ENCODE data around the gene DMD.

Gene DMD

DNA sequence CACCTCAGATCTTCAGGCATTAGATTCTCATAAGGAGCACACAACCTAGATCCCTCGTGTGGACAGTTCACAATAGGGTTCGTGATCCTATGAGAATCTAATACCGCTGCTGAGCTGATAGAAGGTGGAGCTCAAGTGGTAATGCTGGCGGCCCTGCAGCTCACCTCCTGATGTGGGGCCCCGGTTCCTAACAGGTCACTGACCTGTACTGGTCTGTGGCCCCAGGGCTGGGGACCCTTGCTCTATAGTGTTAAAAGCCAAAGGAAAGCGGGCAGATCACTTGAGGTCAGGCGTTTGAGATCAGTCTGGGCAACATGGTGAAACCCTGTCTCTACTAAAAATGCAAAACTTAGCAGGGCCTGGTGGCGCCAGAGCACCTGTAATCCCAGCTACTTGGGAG is 1092.5 kb downstream of the DMD start:
- no peak for DNase-seq
- peaks cover 9 to 19% of the 10 kb centered on the region in 2 donors for H3K9me3 Mint-ChIP-seq
- ATAC-seq (replicated peaks): no peak

DNA sequence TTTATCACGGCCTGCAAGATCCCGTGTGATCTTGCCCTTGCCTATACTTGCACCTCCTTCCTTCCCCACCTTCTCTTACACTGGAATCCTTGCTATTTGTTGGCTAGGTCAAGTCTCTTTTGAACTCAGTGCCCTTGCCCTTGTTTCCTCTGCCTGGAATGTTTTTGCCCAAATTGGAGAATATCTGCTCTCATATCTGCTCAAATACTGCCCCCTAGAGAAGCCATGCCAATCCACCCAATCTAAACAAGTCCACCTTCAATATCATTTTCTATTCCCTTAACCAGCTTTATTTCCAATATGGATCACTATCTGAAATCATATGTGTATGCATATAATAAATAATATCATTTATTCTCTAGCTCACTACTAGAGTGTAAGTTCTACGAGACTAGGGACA is 1095.3 kb downstream of the DMD start:
- ATAC-seq (replicated peaks) (no peak), DNase-seq (no peak)
- Mint-ChIP-seq H3K4me1 (ENCODE audit: low read depth in 2 of 2) (no peaks in the 10 kb centered on the region), H3K27ac (no peak overlapping the region), H3K36me3 (ENCODE audit: insufficient read depth) (no peaks in the 10 kb centered on the region), H3K9me3 (peaks cover 7 to 26% of the 10 kb centered on the region in 2 donors), H3K4me3 (no peak overlapping the region), H3K27me3 (no peaks in the 10 kb centered on the region)

More for the DNA sequence above, 1092.5 kb downstream of the DMD start:
- H3K4me1 Mint-ChIP-seq (ENCODE audit: low read depth in 2 of 2): no peaks in the 10 kb centered on the region
- no peaks in the 10 kb centered on the region for H3K36me3 Mint-ChIP-seq (ENCODE audit: insufficient read depth)
- H3K4me3 Mint-ChIP-seq: no peak overlapping the region
- no peak overlapping the region for H3K27ac Mint-ChIP-seq
- H3K27me3 Mint-ChIP-seq: no peaks in the 10 kb centered on the region

DNA sequence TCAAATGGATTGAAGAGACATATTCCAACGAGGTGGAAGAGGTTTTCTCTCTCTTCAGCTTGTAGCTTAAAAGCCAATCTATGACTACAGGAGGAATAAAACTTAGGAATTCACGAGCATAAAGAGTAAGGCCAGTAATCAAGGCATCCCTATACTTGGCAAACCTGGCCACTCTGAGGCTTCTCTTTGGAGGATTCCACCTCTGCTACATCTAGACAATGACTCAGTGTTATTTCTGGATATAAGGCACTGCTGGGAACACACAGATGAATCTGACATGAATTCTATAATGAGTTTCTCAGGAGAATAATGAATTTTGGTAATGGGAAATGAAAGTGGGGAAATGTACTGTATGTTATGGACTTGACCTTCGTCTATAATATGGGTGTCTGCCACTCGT is 1123.7 kb downstream of the DMD start:
- Mint-ChIP-seq H3K4me3 (no peak overlapping the region), H3K4me1 (ENCODE audit: low read depth in 2 of 2) (no peaks in the 10 kb centered on the region), H3K27ac (no peak overlapping the region), H3K27me3 (no peaks in the 10 kb centered on the region), H3K9me3 (no peaks in the 10 kb centered on the region), H3K36me3 (ENCODE audit: insufficient read depth) (no peaks in the 10 kb centered on the region)
- no peak for DNase-seq
- no peak for ATAC-seq (replicated peaks)

DNA sequence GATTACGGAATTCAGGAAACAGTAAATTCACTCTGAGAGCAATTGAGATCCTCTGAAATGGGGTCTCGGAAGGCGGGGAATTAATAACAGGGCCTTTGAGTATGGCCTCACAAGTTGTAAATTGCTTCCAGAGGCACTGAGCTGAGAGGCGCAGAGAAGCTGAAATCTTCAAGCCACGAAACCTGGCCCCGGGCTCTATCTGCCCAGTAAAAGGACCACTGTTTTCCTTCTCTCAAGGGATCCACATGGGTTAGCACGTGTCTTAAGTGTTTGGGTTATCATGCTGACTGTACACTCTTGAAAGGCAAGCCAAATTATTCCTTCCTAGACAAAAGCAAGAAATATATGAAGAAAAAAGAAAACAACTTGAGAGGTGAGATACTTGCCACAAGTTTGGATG is 1126.6 kb downstream of the DMD start:
- Mint-ChIP-seq H3K4me1 (ENCODE audit: low read depth in 2 of 2) (no peaks in the 10 kb centered on the region), H3K27ac (no peak overlapping the region), H3K4me3 (no peak overlapping the region), H3K9me3 (no peaks in the 10 kb centered on the region), H3K27me3 (no peaks in the 10 kb centered on the region), H3K36me3 (ENCODE audit: insufficient read depth) (no peaks in the 10 kb centered on the region)
- DNase-seq: no peak
- ATAC-seq (replicated peaks): no peak

DNA sequence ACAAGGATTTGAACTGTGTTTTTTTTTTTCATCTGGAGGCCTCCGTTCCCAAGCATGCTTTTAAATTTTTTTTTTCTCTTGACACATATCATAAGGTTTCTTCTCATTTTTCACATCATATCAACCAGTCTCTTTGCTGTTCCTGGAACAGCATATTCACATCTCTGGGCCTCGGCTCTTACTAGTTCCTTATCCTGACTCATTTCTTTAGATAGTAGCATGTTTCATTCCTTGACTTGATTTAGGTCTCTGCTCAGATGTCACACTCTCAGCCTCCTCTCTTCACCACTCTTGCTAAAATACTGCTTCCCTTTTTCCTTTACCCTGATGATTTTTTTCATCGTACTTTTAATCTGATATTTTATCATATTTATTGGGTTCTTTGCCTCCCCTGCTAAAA is 1163.1 kb downstream of the DMD start:
- H3K27me3 Mint-ChIP-seq: no peaks in the 10 kb centered on the region
- H3K9me3 Mint-ChIP-seq: no peaks in the 10 kb centered on the region
- H3K27ac Mint-ChIP-seq: no peak overlapping the region
- ATAC-seq (replicated peaks) (no peak), DNase-seq (no peak)
- no peaks in the 10 kb centered on the region for H3K36me3 Mint-ChIP-seq (ENCODE audit: insufficient read depth)
- no peaks in the 10 kb centered on the region for H3K4me1 Mint-ChIP-seq (ENCODE audit: low read depth in 2 of 2)
- no peak overlapping the region for H3K4me3 Mint-ChIP-seq

DNA sequence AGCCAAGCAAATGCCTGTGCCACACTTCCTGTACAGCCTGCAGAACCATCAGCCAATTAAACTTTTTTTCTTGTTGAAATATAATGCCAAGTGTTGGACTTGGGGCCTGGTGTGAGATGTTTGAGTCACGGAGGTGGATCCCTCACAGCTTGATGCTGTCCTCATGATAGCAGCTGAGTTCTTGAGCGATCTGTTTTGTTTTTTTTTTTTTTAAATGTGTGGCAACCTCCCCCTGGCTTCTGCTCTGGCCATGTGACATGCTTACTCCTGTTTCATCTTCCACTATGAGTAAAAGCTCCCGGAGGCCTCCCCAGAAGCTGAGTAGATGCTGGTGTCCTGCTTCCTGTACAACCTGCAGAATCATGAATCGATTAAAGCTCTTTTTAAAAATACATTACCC is 1166.2 kb downstream of the DMD start:
- ATAC-seq (replicated peaks): no peak
- Mint-ChIP-seq H3K9me3 (peaks cover 0 to 2% of the 10 kb centered on the region in 2 donors), H3K27me3 (no peaks in the 10 kb centered on the region), H3K27ac (no peak overlapping the region), H3K4me1 (ENCODE audit: low read depth in 2 of 2) (no peaks in the 10 kb centered on the region), H3K36me3 (ENCODE audit: insufficient read depth) (no peaks in the 10 kb centered on the region), H3K4me3 (no peak overlapping the region)
- no peak for DNase-seq

DNA sequence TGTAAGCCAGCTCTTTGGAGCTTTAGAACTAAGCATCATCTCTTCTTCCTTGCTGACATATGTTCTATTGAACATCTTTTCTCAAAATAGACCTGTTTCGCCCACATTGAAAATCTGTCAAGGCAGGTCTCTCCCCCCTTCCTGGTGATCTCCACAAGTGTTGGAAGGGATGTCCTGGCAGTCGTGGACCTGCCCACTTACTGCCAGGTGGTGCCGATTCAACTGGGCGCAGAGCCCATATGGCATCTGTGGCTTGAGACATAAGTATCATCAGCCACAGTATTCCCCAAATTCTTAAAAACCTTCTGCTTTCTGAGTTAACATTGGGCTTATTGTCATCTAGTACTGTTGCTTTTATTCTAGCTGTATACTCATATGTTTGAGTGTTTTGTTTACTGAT is 1170.2 kb downstream of the DMD start:
- no peaks in the 10 kb centered on the region for H3K4me1 Mint-ChIP-seq (ENCODE audit: low read depth in 2 of 2)
- no peak overlapping the region for H3K27ac Mint-ChIP-seq
- H3K9me3 Mint-ChIP-seq: peaks cover 6 to 8% of the 10 kb centered on the region in 2 donors
- ATAC-seq (replicated peaks): no peak
- no peaks in the 10 kb centered on the region for H3K36me3 Mint-ChIP-seq (ENCODE audit: insufficient read depth)
- H3K4me3 Mint-ChIP-seq: no peak overlapping the region
- DNase-seq: no peak
- no peaks in the 10 kb centered on the region for H3K27me3 Mint-ChIP-seq

DNA sequence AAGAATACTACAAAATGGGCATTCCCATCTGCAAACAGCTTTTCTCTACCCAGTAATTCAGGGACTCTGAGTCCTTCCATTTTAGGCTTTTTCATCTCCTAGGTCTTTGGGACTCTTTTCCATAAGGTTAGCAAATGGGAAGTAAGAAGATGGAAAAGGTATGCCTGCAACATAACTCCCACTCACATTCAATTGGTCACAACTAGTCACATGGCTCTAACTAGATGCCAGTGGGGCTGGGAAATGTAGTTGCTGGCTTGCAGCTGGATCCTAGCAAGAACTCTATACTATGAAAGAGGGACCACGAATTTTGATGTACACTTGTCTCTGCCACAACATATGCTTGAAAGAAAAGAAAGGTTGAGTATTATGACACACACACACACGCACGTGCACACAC is 1184.6 kb downstream of the DMD start:
- Mint-ChIP-seq H3K4me3 (no peak overlapping the region), H3K4me1 (ENCODE audit: low read depth in 2 of 2) (no peaks in the 10 kb centered on the region), H3K36me3 (ENCODE audit: insufficient read depth) (peaks cover 2% of the 10 kb centered on the region), H3K27ac (no peak overlapping the region), H3K9me3 (peaks cover 2 to 10% of the 10 kb centered on the region in 2 donors), H3K27me3 (no peaks in the 10 kb centered on the region)
- ATAC-seq (replicated peaks): no peak
- DNase-seq: no peak

DNA sequence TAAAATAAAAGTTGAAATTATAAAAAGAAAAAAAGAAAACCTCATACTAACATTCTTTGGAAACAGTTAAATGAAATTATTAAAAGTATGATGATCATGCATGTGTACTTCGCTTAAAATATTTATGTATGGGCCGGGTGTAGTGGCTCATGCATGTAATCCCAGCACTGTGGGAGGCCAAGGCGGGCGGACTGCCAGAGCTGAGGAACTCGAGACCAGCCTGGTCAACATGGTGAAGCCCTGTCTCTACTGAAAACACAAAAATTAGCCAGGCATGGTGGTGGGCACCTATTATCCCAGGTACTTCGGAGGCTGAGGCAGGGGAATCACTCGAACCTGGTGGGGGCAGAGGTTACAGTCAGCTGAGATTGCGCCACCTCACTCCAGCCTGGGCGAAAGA is 1187.3 kb downstream of the DMD start:
- Mint-ChIP-seq H3K36me3 (ENCODE audit: insufficient read depth) (no peaks in the 10 kb centered on the region), H3K9me3 (peaks cover 2 to 10% of the 10 kb centered on the region in 2 donors), H3K4me1 (ENCODE audit: low read depth in 2 of 2) (no peaks in the 10 kb centered on the region), H3K4me3 (no peak overlapping the region), H3K27me3 (no peaks in the 10 kb centered on the region), H3K27ac (no peak overlapping the region)
- ATAC-seq (replicated peaks) (no peak), DNase-seq (no peak)

DNA sequence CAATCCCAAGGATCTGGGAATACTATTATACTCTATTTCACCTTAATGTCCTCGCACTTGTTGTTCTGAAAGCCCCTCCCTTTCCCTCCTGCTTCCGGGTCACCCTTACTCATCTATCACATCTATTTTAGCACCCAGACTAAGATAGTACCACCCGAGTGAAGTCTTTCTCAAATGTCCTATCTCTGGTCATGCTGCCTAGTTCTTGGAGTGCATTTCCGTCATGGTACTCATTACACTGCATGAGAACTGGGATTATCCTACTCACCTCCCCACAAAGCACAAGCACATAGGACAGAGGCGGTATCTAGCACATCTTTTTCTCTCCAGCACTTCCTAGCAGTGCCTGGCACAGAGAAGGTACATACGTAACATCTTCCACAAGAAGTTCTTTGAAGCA is 1195.2 kb downstream of the DMD start:
- Mint-ChIP-seq H3K4me3 (no peak overlapping the region), H3K36me3 (ENCODE audit: insufficient read depth) (no peaks in the 10 kb centered on the region), H3K27me3 (no peaks in the 10 kb centered on the region), H3K4me1 (ENCODE audit: low read depth in 2 of 2) (no peaks in the 10 kb centered on the region), H3K9me3 (peaks cover 8 to 12% of the 10 kb centered on the region in 2 donors), H3K27ac (no peak overlapping the region)
- no peak for DNase-seq
- no peak for ATAC-seq (replicated peaks)

DNA sequence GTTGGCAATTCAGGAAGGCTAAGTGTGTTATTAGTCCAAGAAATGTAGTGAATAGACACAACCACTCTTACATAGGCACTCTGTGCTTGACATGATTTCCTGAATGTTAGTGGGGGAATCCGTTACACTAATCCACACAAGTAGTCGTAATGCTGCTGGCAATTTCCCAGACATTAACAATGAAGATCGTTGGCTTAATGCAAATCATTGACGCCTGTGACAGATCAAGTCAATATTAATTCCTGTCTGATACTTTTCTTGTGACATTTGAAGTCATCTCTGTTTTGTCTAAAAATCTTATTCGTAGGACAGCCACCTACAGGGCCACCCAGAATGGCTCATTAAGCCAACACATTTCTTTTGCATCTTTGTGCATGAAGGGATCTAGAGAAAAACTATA is 1200.4 kb downstream of the DMD start:
- H3K27ac Mint-ChIP-seq: no peak overlapping the region
- ATAC-seq (replicated peaks): no peak
- H3K27me3 Mint-ChIP-seq: no peaks in the 10 kb centered on the region
- no peak for DNase-seq
- no peaks in the 10 kb centered on the region for H3K36me3 Mint-ChIP-seq (ENCODE audit: insufficient read depth)
- no peaks in the 10 kb centered on the region for H3K4me1 Mint-ChIP-seq (ENCODE audit: low read depth in 2 of 2)
- H3K4me3 Mint-ChIP-seq: no peak overlapping the region
- H3K9me3 Mint-ChIP-seq: peaks cover 6 to 12% of the 10 kb centered on the region in 2 donors

DNA sequence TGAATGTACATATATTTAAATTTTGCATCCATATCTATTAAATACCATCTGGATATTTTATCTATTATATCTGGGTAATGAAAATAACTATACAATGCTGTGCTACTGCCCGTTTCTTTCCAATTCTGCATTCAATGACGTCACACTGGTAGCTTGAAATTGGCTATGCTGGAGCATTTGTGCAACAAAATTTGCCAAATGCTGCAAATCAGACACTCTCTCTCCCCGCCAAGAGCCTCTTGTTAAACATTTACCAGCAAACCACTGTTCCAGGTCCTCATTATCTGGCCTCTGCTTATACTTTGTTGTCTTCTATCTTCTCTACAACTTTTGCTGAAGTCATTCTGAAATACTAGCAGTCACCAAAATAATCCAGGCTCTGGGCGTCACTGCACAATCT is 1201.1 kb downstream of the DMD start:
- no peaks in the 10 kb centered on the region for H3K27me3 Mint-ChIP-seq
- no peak for ATAC-seq (replicated peaks)
- no peak overlapping the region for H3K4me3 Mint-ChIP-seq
- no peaks in the 10 kb centered on the region for H3K4me1 Mint-ChIP-seq (ENCODE audit: low read depth in 2 of 2)
- H3K27ac Mint-ChIP-seq: no peak overlapping the region
- no peaks in the 10 kb centered on the region for H3K36me3 Mint-ChIP-seq (ENCODE audit: insufficient read depth)
- peaks cover 6 to 11% of the 10 kb centered on the region in 2 donors for H3K9me3 Mint-ChIP-seq
- DNase-seq: no peak

DNA sequence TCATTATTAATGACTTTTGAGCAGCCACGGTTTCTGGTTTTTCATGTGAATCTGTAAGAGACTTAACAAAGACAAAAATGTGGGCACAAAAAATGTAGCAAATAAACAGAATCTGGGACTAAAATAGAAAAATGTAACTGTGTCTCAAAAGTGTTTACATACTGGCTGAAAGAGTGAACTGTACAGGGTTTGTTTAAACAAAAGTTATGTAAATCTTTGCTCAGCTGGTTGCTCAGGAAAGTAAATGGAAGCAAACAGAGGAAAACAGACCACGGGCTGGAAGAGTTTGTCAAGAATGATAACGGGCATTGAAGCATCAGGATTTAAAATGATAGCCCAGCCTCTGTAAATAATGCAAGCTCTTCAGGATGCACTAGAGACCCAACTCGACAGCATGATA is 1217.7 kb downstream of the DMD start:
- ATAC-seq (replicated peaks) (no peak), DNase-seq (no peak)
- Mint-ChIP-seq H3K4me1 (ENCODE audit: low read depth in 2 of 2) (no peaks in the 10 kb centered on the region), H3K27me3 (no peaks in the 10 kb centered on the region), H3K9me3 (peaks cover 8 to 12% of the 10 kb centered on the region in 2 donors), H3K27ac (no peak overlapping the region), H3K36me3 (ENCODE audit: insufficient read depth) (no peaks in the 10 kb centered on the region), H3K4me3 (no peak overlapping the region)

DNA sequence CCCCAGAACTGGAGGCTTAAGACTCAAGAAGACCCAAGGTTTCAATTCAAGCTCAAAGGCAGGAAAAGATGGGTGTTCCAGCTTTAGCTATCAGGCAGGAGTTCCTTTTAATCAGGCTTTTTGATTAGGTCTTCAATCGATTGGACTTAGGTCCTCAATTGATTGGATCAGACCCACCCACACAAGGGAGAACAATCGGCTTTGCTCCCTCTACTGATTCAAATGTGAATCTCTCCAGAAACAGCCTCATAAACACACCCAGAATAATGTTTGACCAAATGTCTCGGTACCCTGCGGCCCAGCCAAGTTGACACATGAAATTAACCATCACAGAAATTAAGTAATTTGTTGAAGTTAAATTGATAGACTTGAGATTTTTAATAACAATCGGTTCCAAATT is 1222.4 kb downstream of the DMD start:
- Mint-ChIP-seq H3K36me3 (ENCODE audit: insufficient read depth) (no peaks in the 10 kb centered on the region), H3K9me3 (peaks cover 10 to 12% of the 10 kb centered on the region in 2 donors), H3K4me3 (no peak overlapping the region), H3K4me1 (ENCODE audit: low read depth in 2 of 2) (no peaks in the 10 kb centered on the region), H3K27ac (no peak overlapping the region), H3K27me3 (no peaks in the 10 kb centered on the region)
- ATAC-seq (replicated peaks): no peak
- DNase-seq: no peak

DNA sequence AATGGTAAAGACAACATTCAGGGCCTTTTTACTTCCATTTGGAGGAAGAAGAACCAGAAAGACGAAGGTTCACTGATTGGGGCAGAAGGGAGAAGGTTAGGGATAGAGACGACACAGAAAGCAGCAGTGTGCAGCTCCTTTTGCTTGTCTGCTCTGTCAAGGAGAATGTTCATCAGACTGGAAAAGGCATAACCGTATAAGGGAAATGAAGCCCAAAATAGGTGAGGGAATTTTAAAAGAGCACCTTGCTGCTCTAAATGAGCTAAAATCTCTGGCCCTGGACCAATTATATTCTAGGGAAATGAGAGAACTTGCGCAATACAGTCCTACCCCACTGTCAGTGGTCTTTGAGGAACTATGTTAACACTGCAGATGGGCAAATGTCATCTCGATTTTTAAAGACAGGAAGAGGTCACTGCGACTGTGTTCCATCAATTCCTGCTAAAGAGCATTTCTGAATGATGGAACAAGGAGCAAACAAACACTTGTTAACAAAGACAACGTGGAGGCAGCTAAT is 1229.7 kb downstream of the DMD start:
- Mint-ChIP-seq H3K27me3 (no peaks in the 10 kb centered on the region), H3K4me1 (ENCODE audit: low read depth in 2 of 2) (no peaks in the 10 kb centered on the region), H3K4me3 (no peak overlapping the region), H3K36me3 (ENCODE audit: insufficient read depth) (no peaks in the 10 kb centered on the region), H3K9me3 (peaks cover 5 to 10% of the 10 kb centered on the region in 2 donors), H3K27ac (no peak overlapping the region)
- ATAC-seq (replicated peaks): no peak
- no peak for DNase-seq
